HUES6 (cell line): ENCODE results near the gene BHLHE40.

Experiments used
- H3K27ac ChIP-seq: 2 replicates; pipeline ENCODE4 v1.7.0; 2013; ENCODE audit warnings: low read depth, mild to moderate bottlenecking, low read length, inconsistent platforms
- H3K27me3 ChIP-seq: 2 replicates; pipeline ENCODE4 v1.6.1; 2013; ENCODE audit warnings: low read length; ENCODE audit not compliant: control insufficient read depth, insufficient read depth
- H3K36me3 ChIP-seq: 2 replicates; pipeline ENCODE4 v1.6.1; 2013; ENCODE audit warnings: low read length; ENCODE audit not compliant: control insufficient read depth, insufficient read depth
- H3K4me1 ChIP-seq: 2 replicates; pipeline ENCODE4 v1.6.1; 2013; ENCODE audit warnings: low read length; ENCODE audit not compliant: control insufficient read depth, insufficient read depth
- H3K4me3 ChIP-seq: 2 replicates; pipeline ENCODE4 v1.5.1; 2013; ENCODE audit warnings: low read depth, low read length
- H3K9ac ChIP-seq: one replicate; pipeline ENCODE4 v1.6.1; 2013; ENCODE audit warnings: mild to moderate bottlenecking, low read length
- H3K9me3 ChIP-seq: 2 replicates; pipeline ENCODE4 v1.6.1; 2013; ENCODE audit warnings: low read depth, low read length; ENCODE audit not compliant: control insufficient read depth, insufficient read depth

Gene BHLHE40

DNA sequence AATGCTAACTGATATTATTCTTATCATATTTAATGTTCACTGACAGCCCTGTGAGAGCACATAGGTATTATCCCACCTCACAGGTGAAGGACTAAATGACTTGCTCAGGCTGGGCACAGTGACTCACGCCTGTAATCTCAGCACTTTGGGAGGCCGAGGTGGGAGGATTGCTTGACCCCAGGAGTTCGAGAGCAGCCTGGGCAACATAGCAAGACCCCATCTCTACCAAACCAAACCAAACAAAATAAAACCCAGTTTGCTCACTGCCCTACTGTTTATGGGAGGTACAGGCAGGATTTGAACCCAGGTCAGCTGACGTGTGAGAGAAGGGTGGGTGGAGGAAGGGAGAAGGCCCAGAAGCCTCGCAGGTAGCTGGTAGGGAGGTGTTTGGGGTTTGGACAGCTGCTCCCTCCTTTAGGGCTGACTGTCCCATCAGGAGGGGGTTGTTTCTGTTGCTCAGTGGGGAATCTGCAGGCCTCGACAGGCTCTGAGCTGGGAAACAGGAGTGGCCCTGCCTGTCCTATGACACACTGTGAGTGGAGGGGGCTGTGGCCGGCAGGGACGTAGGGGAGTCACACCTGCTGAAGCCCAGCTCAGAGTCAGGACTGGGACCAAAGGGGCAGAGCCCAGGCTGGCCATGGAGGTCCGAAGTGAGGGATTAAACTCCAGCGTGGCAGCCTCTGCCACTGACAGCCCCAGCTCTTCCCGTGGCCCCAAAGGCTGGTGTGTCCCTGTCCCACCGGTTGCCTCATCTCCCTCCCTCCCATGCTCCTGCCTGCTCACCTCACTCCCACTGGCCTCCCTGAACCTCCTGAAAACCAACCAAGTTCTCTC, 25.3 kb downstream of the BHLHE40 start:
- H3K4me1 ChIP-seq = peaks cover 30% of the 10 kb centered on the region
- no peak overlapping the region for H3K4me3 ChIP-seq
- no peaks in the 10 kb centered on the region for H3K36me3 ChIP-seq
- H3K9ac ChIP-seq = no peak overlapping the region
- no peaks in the 10 kb centered on the region for H3K27me3 ChIP-seq
- no peaks in the 10 kb centered on the region for H3K9me3 ChIP-seq
- H3K27ac ChIP-seq = no peak overlapping the region

GRCh38 chr3:5005367-5005766, 26.1 kb downstream of the BHLHE40 start:
- Histone ChIP-seq H3K4me1 (peaks cover 25% of the 10 kb centered on the region), H3K36me3 (no peaks in the 10 kb centered on the region), H3K4me3 (no peak overlapping the region), H3K9ac (no peak overlapping the region), H3K9me3 (no peaks in the 10 kb centered on the region), H3K27ac (no peak overlapping the region), H3K27me3 (no peaks in the 10 kb centered on the region)

- H3K27me3 ChIP-seq = no peaks in the 10 kb centered on the region
- H3K9me3 ChIP-seq = no peaks in the 10 kb centered on the region
- H3K27ac ChIP-seq = no peak overlapping the region
- H3K4me1 ChIP-seq = peaks cover 25% of the 10 kb centered on the region
- H3K4me3 ChIP-seq = no peak overlapping the region
- no peaks in the 10 kb centered on the region for H3K36me3 ChIP-seq
- no peak overlapping the region for H3K9ac ChIP-seq
These were observed 27.5 kb downstream of the BHLHE40 start for GRCh38 chr3:5006755-5007202.

DNA sequence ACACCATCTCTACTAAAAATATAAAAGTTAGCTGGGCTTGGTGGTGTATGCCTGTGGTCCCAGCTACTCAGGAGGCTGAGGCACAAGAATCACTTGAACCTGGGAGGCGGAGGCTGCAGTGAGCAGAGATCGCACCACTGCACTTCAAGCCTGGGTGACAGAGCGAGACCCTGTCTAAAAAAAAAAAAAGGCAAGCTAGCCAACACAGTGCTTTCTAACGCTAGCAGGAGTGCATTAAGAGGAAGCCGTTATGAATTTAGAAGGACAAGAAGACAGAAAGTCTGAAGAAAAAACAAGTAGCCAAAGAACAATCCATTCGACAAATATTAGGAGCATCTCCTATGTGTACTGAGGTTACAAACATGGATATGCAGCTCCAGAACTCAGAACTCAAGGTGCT, 28.6 kb downstream of the BHLHE40 start:
- Histone ChIP-seq H3K27ac (no peak overlapping the region), H3K4me1 (peaks cover 21% of the 10 kb centered on the region; the same call in 1 of the 2 replicates), H3K9me3 (no peaks in the 10 kb centered on the region), H3K36me3 (no peaks in the 10 kb centered on the region), H3K9ac (no peak overlapping the region), H3K4me3 (no peak overlapping the region), H3K27me3 (no peaks in the 10 kb centered on the region)

DNA sequence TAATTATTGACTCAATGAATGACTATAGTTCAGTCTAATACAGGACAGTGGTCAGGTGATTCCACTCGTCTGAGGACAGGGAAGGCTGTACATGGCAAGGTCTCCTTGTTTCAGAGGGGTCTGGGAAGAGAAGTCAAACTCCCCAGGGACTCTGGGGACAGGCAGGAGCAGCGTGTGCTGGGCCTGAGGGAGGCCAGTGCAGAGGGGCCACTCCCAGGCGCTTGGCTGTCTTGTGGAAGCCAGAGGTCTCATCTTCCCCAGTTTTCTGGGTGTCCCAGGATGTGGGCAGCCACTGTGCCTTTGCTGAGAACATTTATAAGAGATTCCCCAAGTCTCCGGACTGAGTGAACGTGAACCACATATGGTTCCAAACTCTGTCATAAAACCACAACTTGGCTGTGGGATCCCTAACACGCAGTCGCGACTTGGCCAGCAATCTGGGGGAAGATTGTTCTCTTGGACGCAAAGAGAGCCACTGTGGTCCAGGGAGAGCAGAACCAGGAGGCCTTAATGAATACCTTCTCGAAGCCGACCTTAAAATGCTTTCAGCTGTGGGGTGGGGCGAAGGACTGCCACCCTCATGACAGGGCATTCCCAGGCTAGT, 30.4 kb downstream of the BHLHE40 start:
- Histone ChIP-seq H3K9me3 (no peaks in the 10 kb centered on the region), H3K4me3 (no peak overlapping the region), H3K36me3 (no peaks in the 10 kb centered on the region), H3K9ac (no peak overlapping the region), H3K27ac (no peak overlapping the region), H3K27me3 (no peaks in the 10 kb centered on the region), H3K4me1 (peaks cover 36% of the 10 kb centered on the region)

DNA sequence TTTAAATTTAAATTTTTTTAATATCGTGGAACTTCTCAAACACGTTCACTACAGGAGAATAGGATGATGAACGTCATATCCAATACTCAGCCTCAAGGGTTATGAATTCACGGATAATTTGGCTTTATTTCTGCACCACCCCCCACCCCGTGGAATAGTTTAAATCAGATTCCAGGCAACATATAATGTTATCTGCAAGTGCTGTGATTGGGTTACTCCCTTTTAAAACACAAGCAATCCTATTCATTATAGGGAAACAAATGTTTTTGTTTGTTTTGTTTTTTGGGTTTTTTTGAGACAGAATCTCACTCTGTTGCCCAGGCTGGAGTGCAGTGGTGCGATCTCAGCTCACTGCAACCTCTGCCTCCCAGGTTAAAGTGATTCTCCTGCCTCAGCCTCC, 30.9 kb downstream of the BHLHE40 start:
- H3K36me3 ChIP-seq = no peaks in the 10 kb centered on the region
- no peaks in the 10 kb centered on the region for H3K27me3 ChIP-seq
- no peaks in the 10 kb centered on the region for H3K9me3 ChIP-seq
- H3K27ac ChIP-seq = no peak overlapping the region
- H3K9ac ChIP-seq = no peak overlapping the region
- peaks cover 33% of the 10 kb centered on the region for H3K4me1 ChIP-seq
- H3K4me3 ChIP-seq = no peak overlapping the region

DNA sequence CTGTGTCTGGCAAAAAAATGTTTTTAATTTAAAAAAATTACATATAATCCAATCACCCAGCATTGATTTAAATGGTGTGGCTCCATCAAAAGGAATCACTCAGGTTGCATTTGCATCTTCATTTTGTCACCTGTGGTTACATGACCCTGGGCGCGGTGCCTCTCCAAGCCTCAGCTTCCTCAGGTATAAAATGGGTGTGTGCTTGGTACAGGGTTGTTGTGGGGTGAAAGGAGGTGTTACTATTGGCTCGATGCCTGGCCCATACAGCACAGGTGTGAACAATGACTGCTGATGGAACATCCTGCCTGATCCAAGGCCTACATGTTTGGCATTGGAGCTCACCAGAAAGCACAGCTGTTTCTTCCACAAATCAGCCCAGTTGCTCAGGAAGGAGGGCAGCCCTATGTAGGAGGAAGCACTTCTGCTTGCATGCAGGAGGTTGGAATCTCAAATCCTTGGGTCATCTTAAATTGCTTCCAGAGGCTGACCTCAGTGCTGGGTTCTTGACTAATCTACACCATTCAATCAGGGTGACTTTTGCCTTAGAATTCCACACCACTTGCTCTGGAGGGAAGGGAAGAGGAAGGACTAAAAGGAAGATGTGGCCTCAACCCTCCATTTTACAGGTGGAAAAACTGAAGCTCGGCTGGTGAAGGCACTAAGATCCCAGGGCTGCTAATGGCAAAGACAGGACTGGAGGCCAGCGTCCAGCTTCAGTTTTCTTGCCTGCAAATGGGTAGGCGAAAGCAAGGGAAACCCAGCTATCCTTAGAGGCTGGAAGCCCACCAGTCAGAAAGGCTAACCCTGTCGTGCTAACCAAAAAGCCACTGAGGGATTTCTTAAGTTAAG, 31.7 kb downstream of the BHLHE40 start:
- Histone ChIP-seq H3K4me3 (no peak overlapping the region), H3K9me3 (no peaks in the 10 kb centered on the region), H3K27ac (no peak overlapping the region), H3K27me3 (no peaks in the 10 kb centered on the region), H3K4me1 (peaks cover 30% of the 10 kb centered on the region), H3K9ac (peak overlapping the region; percentile 22), H3K36me3 (no peaks in the 10 kb centered on the region)

DNA sequence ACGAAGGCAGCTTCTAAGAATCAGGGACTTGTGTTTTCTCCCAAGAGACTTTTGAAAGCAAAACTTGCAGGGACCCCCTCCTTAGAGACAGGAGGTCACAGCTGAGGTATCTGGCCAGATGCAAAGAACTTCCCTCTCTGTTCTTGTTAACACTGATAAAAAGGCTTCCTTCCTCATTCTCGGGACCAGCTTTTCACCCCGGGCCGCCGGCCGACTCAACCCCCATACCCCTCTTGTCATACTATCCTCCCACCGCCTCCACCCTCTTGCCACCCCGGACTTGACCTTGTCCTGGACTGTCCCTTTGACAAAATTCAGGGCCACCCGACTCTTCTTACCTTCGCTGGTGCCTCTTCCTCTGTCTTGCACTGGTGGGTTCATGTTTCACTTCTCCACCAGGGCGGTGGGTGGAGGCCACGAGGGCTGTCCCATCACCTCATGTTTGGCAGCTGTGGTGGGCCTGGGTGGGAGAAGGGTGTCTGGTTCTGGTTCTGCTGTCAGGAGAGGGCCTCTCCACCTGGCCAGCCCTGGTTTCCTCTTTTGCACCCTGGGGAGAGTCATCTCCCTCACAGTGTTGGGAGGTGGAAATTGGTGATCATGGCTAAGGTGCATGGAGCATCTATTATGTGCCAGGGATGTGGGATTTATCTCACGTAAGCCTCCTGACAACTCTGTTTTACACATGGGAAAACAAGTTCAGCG, 32.5 kb downstream of the BHLHE40 start:
- no peaks in the 10 kb centered on the region for H3K27me3 ChIP-seq
- H3K27ac ChIP-seq = no peak overlapping the region
- no peak overlapping the region for H3K4me3 ChIP-seq
- no peaks in the 10 kb centered on the region for H3K36me3 ChIP-seq
- H3K9ac ChIP-seq = no peak overlapping the region
- H3K9me3 ChIP-seq = no peaks in the 10 kb centered on the region
- peaks cover 35% of the 10 kb centered on the region for H3K4me1 ChIP-seq

GRCh38 chr3:5012367-5012766, 33.1 kb downstream of the BHLHE40 start:
- Histone ChIP-seq H3K9me3 (no peaks in the 10 kb centered on the region), H3K27ac (no peak overlapping the region), H3K27me3 (no peaks in the 10 kb centered on the region), H3K4me3 (no peak overlapping the region), H3K36me3 (no peaks in the 10 kb centered on the region), H3K4me1 (peaks cover 41% of the 10 kb centered on the region), H3K9ac (peak overlapping the region; percentile 23)

DNA sequence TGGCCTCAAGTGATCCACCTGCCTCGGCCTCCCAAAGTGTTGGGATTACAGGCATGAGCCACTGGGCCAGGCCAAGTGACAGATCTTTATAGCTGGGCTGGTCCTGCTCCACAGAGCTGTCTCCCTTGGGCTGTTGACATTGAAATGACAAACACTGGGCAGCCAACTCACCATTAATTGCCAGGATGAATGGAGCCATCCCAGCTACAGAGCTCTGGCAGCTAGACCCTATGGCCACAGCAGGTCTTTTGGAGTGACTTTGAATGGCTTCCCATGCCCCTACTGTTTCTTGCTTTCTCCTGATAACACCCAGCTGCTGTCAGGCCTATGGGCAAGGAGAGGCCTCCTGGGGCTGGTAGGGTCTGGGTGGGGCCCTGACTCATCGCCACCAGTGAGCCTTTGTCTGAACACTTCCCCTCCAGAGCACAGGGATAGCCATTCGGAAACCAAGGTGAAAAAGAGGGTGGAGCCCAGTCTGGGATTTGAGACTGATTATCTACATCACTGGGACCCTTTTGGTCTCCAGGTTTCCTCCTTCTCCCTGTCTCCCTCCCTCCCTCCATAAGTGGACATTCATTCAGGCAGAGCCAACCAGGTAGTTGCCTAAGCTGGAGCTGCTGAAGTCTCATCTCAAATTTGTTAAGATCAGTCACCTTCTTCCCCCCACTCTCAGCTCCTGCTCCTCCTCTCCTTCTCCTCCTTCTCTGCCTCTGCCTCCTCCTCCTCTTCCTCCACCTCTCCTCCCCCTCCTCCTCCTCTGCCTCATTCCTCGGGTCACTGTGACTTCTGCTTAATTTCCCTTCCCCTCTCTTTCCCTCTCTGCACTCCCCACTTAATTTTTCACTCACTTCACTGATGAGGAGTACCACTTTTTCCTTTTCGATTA, 34.0 kb downstream of the BHLHE40 start:
- Histone ChIP-seq H3K4me3 (no peak overlapping the region; the same call in 1 of the 2 replicates), H3K36me3 (no peaks in the 10 kb centered on the region), H3K27ac (peak overlapping the region; percentile 70; the same call in 1 of the 2 replicates), H3K4me1 (peaks cover 47% of the 10 kb centered on the region), H3K9me3 (no peaks in the 10 kb centered on the region), H3K27me3 (no peaks in the 10 kb centered on the region), H3K9ac (peak overlapping the region; percentile 68)
